Globus pallidus (tissue), 1 donor: ENCODE data around the gene WASHC2C.
"Not testable (repeated sequence)": the region's sequence is repeated elsewhere in the genome, so short reads cannot be mapped to it uniquely, and the experiment has no call there.

ENCODE experiments used
- DNase-seq: peaks from one replicate; pipeline ENCODE4 v3.0.0-alpha.2; 2015; ENCODE audit warnings: low spot score

The WASHC2C gene

GRCh38 chr10:45726703-45727420, at the start of gene WASHC2C:
WASHC2C (plus strand) TSS chr10:45727266; CDS start chr10:45727318, 52 bp downstream.
- peak; percentile 78 for DNase-seq

GRCh38 chr10:45678467-45678866, 48.6 kb upstream of the WASHC2C start:
- not testable (repeated sequence) for DNase-seq

GRCh38 chr10:45710200-45710796, 16.8 kb upstream of the WASHC2C start:
- DNase-seq: not testable (repeated sequence)

GRCh38 chr10:45711223-45711622, 15.8 kb upstream of the WASHC2C start:
- not testable (repeated sequence) for DNase-seq

GRCh38 chr10:45717053-45717452, 10.0 kb upstream of the WASHC2C start:
- DNase-seq: not testable (repeated sequence)

- DNase-seq: not testable (repeated sequence)
These were observed 9.4 kb upstream of the WASHC2C start for GRCh38 chr10:45717642-45718041.

- DNase-seq: not testable (repeated sequence)
These were observed 5.6 kb upstream of the WASHC2C start for GRCh38 chr10:45721503-45721902.

GRCh38 chr10:45723851-45724250, 3.2 kb upstream of the WASHC2C start:
- not testable (repeated sequence) for DNase-seq

GRCh38 chr10:45727421-45727965, 427 bp downstream of the WASHC2C start:
- DNase-seq: not testable (repeated sequence)

GRCh38 chr10:45734449-45734848, 7.4 kb downstream of the WASHC2C start:
- DNase-seq: not testable (repeated sequence)

- DNase-seq: not testable (repeated sequence)
These were observed 7.8 kb downstream of the WASHC2C start for GRCh38 chr10:45734867-45735266.

GRCh38 chr10:45741559-45741958, 14.5 kb downstream of the WASHC2C start:
- DNase-seq: not testable (repeated sequence)

- DNase-seq: not testable (repeated sequence)
These were observed 14.9 kb downstream of the WASHC2C start for GRCh38 chr10:45742014-45742413.

GRCh38 chr10:45751141-45751540, 24.1 kb downstream of the WASHC2C start:
- not testable (repeated sequence) for DNase-seq

GRCh38 chr10:45752210-45752609, 25.1 kb downstream of the WASHC2C start:
- not testable (repeated sequence) for DNase-seq

- DNase-seq: not testable (repeated sequence)
These were observed 27.0 kb downstream of the WASHC2C start for GRCh38 chr10:45753979-45754495.

- DNase-seq: not testable (repeated sequence)
These were observed 28.0 kb downstream of the WASHC2C start for GRCh38 chr10:45755083-45755482.

- DNase-seq: not testable (repeated sequence)
These were observed 29.0 kb downstream of the WASHC2C start for GRCh38 chr10:45756065-45756464.

GRCh38 chr10:45757661-45758396, 30.8 kb downstream of the WASHC2C start:
- not testable (repeated sequence) for DNase-seq

GRCh38 chr10:45761622-45762021, 34.6 kb downstream of the WASHC2C start:
- DNase-seq: not testable (repeated sequence)

- DNase-seq: not testable (repeated sequence)
These were observed 36.0 kb downstream of the WASHC2C start for GRCh38 chr10:45763037-45763436.

GRCh38 chr10:45768334-45768733, 41.3 kb downstream of the WASHC2C start:
- DNase-seq: not testable (repeated sequence)
